ENCODE measurements around the gene BFSP1.

Gene BFSP1

DNA sequence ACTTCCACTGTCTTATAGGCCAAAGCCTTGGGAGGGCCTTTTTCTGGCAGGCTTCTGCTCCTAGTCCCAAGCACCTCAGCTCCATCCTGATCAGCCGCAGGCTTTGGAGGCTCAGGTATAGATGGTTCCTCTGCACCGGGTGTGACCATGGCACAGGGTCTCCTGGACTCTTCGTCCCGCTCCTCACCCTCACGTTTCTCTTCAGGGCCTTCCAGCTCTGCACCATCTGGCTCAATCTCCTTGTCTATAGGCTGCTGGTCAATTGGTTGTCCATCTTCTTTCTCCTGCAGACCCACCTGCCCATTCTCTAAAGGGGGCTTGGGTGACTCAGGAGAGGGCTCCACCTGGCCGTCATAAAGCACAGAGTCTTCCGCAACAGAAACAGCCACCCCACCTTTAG is 37.0 kb downstream of the BFSP1 start:
- no peak for DNase-seq

DNA sequence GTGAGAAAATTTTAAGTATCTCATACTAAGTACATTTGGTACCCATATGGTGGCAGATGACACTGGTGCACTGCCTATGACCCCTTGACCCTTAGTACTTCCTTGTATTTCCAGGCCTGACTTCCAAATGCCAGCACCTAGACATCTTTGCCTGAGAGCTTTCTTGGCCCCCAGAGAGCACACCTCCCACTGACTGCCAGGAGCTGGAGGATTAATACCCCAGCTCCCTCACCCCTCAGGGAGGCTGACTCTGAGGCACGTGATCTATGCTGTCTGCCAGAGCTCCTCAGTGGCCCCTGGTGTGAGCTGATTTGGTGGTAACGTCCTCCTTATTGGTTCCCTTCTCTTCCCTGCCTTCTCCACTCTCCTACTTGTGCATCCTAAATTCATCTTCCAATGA is 38.0 kb downstream of the BFSP1 start:
- no peak for DNase-seq

DNA sequence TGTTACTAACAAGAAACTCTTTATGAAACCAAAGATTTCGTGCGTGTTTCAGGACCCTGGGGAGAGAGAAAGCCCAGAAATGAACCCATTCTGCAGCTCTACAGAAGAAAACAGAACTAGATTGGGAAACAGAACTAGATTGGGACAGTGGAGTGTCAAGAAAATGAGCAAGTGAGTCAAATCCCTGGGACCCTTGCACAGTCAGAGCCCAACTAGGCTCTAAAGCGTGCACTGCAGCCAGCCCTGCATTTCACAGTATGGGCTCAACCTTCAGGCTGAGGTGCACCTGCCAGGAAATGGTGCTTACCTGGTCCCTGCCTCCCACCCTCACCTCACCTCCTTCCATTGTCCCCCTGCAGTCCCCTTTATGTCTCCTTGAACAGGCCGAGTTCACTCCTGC is 39.7 kb downstream of the BFSP1 start:
- no peak for DNase-seq

DNA sequence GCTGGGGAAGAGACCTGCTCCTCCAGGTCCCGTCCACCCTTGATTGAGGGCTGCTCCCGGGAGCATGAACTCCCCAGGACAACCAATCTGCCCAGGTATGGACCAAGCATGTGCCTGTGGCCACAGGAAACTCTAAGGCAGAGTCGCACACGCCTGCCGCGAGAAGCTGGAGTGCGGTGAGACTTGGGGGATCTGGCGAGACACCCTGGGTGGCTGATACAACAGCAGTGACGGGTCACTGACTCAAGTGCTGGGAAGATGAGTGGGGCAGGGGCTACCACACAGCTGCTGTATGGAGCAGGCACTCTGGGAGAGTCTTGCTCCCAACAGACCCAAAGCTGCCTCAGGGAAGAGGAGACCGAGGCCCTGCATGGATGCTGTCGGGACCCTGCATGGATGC is 40.1 kb downstream of the BFSP1 start:
- no peak for DNase-seq

DNA sequence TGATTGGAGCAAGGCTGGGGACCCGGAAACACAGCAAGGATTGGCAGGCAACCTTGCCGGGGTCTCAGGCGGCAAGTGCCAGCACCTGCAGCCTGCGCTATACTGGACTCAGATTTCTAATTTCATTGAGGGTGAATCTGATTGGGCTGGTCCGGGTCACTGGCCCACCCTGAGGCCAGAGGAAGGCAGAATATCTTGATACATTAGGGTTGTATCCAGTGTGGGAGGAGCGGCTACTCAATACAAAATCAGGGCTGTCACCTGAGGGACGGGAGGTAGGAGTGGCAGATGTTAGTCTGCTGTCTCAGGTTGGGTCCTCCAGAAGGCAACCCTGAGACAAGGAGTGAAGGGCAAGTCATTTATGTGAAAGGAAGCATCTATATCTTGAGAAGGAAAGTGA is 40.7 kb downstream of the BFSP1 start:
- no peak for DNase-seq

DNA sequence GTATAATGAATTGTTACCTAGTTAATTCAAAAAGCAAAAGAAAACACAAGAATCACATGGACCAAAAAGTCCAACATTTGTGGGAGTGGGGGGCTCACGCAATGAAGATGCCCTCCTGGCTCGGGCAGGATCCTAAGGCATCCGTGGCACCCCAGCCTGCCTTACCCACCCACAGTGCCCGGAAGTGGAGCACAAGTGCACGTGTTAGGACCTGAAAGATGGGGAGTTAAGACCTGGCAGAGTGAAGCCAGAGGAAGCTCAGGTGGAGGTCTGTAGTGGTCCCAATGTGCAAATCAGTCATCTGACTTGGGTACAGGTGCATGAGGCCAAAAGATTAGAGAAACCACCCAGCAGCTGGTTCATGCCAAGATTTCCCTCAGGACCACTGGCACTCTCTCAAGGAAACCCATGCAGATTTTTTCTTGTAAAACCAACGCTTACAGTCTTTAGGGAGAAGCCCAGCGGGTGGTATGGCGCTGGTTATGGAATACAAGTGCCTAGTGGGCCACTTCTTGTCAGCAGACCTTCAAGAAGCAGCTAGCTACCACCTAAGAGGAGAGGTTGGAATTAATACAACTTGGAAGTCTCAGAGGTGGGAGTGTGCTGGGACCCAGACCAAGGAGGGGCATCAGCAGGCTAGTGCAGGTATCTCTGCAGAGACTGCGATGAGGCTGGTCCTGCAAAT is 42.1 kb downstream of the BFSP1 start:
- no peak for DNase-seq

DNA sequence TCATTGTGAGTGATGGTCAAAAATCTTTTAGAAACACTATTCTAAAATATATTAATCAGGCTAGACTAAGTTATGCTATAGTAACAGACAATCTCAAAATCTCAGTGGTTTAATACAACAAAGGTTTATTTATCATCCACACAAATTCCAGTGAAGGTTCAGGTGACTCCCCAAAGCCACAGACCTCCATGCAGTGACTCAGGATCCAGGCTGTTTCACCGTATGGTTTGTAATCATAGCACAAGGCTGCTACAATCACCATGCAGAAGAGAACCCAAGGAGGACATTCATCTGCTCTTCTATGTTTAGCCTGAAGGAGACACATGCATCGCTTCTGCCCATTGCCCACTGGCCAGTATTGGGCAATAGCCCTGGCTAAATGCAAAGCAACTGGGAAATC is 46.2 kb downstream of the BFSP1 start:
- DNase-seq = no peak

DNA sequence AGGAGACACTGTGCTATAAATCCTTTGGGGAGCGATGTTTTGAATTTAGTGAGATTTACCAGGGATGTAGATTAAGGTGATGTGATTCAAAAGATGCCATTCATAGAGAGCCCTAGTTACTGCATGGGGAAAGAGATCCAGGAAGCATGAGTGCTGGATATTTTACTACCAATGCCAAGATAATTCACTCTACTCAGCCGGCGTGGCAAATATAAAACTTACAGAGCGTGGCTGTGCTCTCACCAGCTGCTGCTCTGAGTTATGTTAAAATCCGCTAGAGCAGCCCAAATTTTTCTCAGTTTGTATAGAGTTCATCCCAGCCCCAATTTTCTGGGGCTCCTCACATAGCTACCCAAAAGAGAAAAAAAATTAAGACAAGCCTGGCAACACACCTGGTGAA is 48.6 kb downstream of the BFSP1 start:
- no peak for DNase-seq

DNA sequence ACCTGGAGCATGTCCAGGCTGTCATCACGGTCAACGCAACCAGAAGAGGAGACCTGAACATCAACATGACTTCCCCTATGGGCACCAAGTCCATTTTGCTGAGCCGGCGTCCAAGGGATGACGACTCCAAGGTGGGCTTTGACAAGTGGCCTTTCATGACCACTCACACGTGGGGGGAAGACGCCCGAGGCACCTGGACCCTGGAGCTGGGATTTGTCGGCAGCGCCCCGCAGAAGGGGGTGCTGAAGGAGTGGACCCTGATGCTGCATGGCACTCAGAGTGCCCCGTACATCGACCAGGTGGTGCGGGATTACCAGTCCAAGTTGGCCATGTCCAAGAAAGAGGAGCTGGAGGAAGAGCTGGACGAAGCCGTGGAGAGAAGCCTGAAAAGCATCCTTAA is 49.5 kb downstream of the BFSP1 start:
- no peak for DNase-seq

DNA sequence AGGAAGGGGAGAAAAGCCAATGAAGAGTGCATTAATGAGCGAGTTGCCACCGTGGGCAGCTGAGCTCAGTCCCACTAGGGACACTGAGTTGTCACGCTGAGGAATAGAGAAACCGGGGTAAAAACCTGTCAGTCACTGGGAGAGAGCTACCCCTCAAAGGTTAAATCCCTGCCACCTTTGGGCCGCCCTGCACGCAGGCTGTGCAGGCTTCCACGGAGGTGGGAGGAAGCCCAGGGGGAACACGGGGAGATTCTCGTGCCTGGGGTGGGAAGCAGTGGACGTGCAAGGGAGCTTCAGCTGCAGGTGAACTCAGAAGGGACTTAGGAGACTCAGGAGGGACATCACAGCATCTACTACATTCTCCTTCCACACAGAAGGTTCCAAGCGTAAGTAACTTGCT is 50.5 kb downstream of the BFSP1 start:
- DNase-seq = no peak

DNA sequence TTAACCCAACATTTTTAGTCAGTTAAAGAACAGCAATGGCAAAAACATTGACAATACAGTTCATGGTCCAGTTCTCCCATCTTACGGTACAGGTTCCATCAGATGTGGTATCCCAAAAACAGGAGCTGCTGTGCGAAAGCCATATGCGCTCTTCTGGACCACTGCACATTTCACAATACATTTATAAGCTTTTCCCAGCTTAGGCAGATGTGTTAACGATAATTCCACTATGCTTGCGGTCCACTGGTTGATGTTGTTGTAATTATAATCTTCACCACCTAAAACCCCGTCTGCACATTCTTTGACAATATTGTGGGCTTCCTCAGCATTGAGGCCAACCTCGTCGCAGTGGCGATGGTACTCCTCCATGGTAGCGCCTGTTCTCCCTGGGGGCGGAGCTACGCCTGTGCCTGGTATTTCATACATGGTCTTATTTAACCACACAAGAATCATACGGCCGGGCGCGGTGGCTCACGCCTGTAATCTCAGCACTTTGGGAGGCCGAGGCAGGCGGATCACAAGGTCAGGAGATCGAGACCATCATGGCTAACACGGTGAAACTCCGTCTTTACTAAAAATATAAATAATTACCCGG is 52.0 kb downstream of the BFSP1 start:
- DNase-seq = no peak

DNA sequence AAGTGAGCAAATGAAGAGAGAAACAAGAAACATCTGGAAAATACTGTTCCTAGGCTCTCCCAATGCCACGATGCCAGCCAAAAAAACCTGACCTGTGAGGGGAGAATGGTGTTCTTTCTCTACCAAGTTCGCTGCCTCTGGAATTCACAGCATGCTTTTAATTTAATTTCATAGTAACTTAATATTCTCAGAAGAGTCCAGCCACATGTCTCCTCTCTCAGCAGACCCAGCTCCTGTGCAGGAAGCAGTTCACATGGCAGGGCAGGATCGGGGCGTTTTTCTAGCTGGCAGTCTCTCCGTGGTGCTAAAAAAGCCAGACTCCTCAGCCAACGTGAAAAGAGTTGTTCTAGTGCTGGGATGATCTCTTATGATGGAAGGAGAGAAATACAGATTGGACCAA is 57.5 kb downstream of the BFSP1 start:
- no peak for DNase-seq

DNA sequence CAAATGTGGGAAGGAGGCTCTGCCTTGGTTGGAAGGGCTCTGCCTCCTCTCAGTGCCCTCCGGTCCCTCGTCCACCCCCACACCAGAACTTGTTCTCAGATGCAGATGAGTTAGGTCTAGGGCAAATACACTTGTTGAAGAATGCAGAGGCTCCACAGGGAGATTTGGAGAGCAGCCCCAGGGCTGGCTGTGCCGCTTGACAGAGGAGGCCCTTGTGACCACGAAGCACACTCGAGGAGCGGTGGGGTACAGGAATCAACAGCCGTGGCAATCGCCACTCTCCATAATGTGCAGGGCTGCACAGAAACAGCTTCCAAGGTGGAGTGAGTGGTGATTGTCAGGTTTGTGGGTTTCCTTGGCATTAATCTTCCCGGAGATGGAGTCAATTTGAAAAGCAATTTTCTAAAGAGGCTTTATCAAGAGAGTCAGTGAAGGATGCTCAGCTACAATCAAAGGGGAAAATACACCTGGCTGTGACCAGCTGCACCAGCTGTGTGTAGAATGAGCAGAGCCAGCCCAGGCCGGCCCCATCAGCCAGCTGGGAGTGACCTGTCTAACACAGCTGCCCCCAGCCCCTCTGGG is 59.5 kb downstream of the BFSP1 start:
- DNase-seq = no peak

DNA sequence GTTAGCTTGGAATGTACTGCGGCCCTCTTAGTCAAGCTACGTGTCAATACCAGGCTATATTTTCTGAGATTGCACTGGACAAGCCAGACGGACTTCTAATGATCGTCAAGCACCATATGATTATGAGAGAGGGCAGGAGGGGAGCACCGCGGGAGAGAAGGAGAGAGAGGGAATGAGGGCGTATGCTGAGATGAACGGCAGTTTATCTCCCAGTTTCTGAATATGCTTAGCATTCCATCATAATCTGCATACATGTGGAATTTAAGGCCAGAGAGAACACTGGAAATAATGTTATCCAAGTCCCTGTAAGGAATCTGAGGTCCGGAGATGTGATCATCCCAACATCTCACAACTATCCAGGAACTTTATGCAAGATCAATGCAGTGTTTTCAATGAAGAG is 60.2 kb downstream of the BFSP1 start:
- DNase-seq = no peak

DNA sequence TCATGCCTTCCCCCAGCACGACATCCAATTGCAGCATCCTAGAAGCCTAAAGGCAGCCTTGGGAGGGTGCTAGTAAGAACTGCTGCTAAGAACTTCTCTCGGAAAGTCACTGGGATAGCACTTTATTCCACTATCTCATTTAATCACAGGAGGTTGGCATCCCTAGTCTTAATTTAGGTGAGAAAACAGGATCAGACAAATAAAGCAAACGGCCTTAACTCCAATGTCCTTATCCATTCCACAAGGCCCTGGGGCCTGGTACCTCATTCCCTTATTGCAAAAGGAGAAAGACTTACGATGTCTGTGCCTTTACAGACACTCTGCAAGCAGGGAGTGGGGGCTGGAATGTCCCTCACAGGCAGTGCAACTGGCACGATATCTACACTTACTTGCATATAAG is 60.7 kb downstream of the BFSP1 start:
- DNase-seq = no peak

DNA sequence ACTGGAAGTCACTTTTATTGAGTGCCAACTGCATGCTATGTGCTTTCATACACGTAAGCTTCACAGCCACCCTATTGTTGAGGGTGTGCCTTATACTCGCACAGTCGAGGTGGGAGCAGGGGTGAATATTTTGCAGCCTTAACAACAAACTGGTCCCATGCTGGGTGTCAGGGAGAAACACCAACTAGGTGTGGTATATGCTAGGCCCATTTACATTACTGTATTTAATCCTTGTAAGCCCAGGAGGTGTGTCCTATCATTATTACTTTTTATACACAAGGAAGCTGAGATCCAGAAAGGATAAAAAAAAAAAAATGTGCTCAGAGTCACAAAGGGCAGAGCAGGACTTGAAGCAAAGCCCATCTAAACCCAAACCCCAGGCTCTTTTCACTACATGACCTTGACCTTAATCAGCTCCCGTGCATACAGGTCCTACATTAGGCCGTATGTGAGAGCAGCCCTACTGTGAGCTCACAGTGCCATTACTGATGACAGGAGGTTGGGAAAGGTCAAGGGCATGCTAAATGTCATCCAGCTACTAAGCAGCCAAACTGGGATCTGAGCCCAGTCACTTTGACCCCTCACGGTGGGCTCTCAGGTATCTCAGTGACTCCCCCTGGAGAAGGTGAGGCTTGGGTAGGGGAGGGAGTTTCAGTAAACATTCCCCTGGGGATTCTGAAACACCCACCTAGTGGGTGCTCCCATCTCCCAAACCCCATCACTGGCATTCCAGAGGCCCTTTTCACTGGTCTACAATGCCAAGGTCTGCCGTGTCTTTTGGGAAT is 61.7 kb downstream of the BFSP1 start:
- no peak for DNase-seq

DNA sequence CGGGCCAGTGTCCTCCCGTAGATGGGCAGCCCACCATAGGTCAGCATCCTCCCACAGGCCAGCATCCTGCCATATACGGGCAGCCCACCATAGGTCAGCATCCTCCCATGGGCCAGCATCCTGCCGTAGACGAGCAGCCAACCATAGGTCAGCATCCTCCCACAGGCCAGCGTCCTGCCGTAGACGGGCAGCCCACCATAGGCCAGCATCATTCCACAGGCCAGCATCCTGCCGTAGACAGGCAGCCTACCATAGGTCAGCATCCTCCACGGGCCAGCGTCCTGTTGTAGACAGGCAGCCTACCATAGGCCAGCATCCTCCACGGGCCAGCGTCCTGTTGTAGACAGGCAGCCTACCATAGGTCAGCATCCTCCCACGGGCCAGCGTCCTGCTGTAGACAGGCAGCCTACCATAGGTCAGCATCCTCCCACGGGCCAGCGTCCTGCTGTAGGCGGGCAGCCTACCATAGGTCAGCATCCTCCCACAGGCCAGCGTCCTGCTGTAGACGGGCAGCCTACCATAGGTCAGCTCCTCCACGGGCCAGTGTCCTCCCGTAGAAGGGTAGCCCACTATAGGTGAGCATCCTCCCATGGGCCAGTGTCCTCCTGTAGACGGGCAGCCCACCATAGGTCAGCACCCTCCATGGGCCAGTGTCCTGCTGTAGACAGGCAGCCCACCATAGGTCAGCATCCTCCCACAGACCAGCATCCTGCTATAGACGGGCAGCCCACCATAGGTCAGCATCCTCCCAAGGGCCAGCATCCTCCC is 62.9 kb downstream of the BFSP1 start:
- DNase-seq = no peak

DNA sequence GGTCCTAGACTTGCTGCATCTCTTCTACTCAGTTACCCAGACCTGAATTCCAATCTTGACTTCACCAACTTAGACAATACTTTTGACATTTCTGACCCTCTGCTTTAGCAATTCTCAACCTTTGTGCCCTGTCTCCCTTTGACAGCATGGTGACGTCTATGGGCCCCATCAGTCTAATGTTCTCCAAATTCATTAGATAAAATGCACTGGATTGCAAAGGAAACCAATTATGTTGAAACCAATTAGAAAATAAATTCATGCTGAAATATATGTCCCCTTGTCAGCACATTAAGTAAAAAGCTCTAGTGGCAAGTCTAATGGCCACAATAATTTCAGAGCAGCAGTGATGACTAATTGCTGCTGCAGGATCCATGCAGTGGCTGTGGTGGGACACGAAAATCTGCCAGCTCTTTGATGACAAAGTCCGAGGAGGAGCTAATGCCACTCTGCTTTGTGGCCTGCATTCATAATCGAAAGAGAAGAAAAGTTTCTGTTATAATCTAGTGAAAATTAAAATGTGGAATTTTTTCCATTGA is 64.0 kb downstream of the BFSP1 start:
- DNase-seq = no peak

DNA sequence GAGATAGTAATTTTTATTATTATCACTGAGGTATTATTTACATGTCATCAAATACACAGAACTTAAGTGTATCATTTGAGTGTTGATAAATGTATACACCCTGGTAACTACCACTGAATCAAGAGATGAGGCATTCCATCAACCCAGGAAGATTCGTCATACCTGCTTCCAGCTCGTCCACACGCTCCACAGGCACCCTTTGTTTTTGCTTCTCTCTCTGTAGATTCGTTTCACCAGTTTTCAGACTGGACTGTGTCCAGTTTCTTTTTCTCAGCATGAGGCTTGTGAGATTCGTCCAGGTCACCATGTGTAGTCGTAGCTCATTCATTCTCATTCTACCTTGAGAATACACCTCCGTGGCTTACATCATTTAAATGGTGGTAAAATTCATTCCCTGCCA is 64.5 kb downstream of the BFSP1 start:
- DNase-seq = no peak

DNA sequence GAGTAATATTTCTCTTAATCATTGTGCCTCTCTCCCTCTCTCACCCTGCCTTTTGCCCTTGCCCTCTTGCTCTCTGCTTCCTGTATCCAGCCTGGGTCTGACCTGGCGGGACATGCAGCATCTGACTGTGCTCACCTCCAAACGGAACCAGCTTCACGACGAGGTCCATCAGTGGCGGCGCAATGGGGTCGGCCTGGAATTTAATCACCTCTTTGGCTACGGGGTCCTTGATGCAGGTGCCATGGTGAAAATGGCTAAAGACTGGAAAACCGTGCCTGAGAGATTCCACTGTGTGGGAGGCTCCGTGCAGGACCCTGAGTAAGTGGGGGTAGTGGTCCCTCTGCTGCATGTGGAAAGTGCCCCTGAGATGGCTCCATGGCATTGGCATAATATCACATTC is 65.9 kb downstream of the BFSP1 start:
- no peak for DNase-seq

DNA sequence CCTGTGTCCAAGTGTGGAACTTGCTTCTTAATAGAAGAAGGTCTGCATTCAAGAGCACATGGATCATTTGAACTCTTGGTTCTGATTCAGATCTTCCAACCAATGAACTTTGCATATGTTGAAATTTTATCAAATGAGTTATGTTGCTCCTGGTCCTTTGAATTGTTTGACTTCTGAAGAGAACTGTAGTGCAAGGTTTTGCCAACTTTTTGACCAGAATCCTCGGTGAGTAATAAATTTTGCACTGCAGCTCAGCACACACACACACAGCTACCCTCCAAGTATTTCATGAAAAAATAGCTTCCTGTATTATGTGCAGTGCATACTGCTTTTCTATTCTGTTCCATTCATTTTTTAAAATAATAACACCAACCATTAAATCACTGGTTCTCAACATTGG is 67.5 kb downstream of the BFSP1 start:
- DNase-seq = no peak

DNA sequence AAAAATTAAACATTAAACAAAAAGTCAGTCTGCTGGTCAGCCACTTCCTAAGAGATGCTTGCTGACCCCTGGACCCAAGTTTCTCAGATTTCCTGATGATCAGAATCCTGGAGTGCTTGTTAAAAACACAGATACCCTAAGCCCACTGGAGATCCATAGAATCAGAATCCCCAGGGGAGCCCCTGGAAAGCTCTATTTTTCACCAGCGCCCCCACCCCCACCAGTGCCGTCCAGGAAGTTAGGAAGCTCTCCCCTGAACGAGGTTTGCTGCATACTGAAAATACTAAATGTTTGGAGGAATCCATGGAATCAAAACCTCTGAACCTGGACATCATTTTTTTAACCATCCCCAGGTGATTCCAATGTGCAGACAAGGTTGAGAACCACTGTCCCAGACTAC is 69.2 kb downstream of the BFSP1 start:
- no peak for DNase-seq

DNA sequence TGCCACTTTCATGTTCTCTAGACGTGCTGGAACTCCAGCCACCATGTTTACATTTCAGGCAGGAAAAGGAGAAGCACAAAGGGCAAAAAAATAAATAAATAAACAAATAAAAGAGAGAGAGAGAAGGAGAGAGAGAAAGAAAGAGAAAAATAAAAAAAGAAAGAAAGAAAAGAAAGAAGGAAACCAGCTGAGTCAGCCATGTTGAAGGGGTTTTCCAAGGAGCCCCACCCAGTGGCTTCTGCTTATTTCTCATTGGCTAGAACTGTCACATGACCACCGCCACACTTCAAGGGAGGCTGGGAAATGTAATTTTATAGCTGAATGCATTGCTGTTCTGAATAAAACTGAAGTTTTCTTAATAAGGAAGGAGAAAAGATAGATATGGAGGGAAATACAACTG is 71.1 kb downstream of the BFSP1 start:
- DNase-seq = no peak

Measured in CD4-positive, alpha-beta T cell treated with Interleukin-21 for 1 hour (primary cell).